HG02571 (cell line): ENCODE data around the gene FKBP4.

Experiments used
- ATAC-seq: cut with Tn5 transposase; IDR thresholded peaks from one replicate; pipeline ENCODE4 v1.9.1; 2021; ENCODE audit warnings: mild to moderate bottlenecking, moderate library complexity; ENCODE audit not compliant: unreplicated experiment

The FKBP4 gene

GRCh38 chr12:2776129-2776806, 18.5 kb upstream of the FKBP4 start:
- no peak for ATAC-seq

- no peak for ATAC-seq
These were observed 15.5 kb upstream of the FKBP4 start for GRCh38 chr12:2779281-2779680.

GRCh38 chr12:2783936-2784600, 10.7 kb upstream of the FKBP4 start:
- no peak for ATAC-seq

GRCh38 chr12:2785017-2785416, 9.8 kb upstream of the FKBP4 start:
- ATAC-seq, result no peak

- ATAC-seq, result no peak
These were observed 3.7 kb upstream of the FKBP4 start for GRCh38 chr12:2791089-2791488.

GRCh38 chr12:2792671-2793500, 1.9 kb upstream of the FKBP4 start:
- no peak for ATAC-seq

- no peak for ATAC-seq
These were observed 1.2 kb upstream of the FKBP4 start for GRCh38 chr12:2793561-2793960.

- ATAC-seq, result no peak
These were observed 507 bp upstream of the FKBP4 start for GRCh38 chr12:2794191-2794735.

- ATAC-seq, result peak; percentile 53
These were observed 769 bp downstream of the FKBP4 start for GRCh38 chr12:2795291-2796186.

GRCh38 chr12:2796187-2796666, 1.5 kb downstream of the FKBP4 start:
- ATAC-seq, result no peak

- no peak for ATAC-seq
These were observed 3.1 kb downstream of the FKBP4 start for GRCh38 chr12:2797721-2798418.

GRCh38 chr12:2800046-2800570, 5.3 kb downstream of the FKBP4 start:
- no peak for ATAC-seq

- ATAC-seq, result no peak
These were observed 6.4 kb downstream of the FKBP4 start for GRCh38 chr12:2801044-2801783.

- no peak for ATAC-seq
These were observed 9.0 kb downstream of the FKBP4 start for GRCh38 chr12:2803635-2804392.

GRCh38 chr12:2804393-2805142, 9.8 kb downstream of the FKBP4 start:
- no peak for ATAC-seq

GRCh38 chr12:2805143-2805520, 10.4 kb downstream of the FKBP4 start:
- no peak for ATAC-seq

GRCh38 chr12:2806700-2807099, 11.9 kb downstream of the FKBP4 start:
- ATAC-seq, result no peak
